Skin of body (tissue), 2 donors: Measurements from ENCODE around the gene BCR. TPM values are rescaled to one million over a fixed set of nuclear protein-coding genes. Genes with fewer than 3 reads are reported as not detected.

Experiments
- DNase-seq: peaks from one replicate; lab custom pipeline; 2025; lab: John Stamatoyannopoulos, UW
- total RNA-seq: library from RNA; depleted of rRNA; stranded (reverse); fragments of >200 nt; gene quantifications from one replicate; pipeline ENCODE4 v1.2.3, GENCODE V29; 2014

BCR gene
- total RNA-seq, 1 donor from 2014 or later: 25.1 TPM

DNA sequence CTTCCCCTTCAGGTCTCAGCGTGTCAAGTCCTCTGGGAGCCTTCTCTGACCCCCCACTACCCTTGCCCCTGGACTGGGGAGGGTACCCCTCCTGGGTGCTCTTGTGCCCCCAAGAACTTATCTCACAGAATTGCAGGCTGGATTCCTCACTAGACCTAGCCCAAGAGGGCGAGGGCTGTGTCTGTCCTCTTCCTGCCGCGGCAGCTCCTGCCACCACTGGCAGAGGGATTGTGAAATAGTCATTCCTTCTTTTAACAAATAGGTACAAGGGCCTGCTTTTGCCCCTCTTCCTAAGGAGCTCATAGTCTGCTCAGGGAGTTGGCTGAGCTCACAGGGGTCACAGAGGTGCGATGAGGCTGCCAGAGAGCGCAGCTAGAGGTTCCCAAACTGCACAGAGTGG is 29.5 kb upstream of the BCR start:
- no peak for DNase-seq

DNA sequence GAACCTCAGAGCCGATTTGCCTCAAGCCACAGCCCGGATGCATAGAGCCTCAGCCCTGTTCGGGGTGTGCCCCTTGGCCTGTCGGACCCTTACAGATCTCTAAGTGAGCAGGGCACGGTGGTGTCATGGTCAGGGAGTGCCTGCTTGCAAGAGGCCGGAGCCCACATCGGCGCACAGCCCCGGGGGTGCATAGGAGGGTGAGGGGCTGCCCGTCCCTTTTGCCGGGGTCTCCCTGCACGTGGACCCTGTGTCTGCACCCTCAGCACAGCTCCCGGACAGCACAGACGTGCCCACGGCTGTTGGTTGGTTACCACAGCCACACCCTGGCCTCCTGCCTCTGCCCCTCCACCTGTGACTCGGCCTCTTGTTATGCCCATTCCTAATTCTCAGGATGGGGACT is 28.5 kb upstream of the BCR start:
- no peak for DNase-seq

DNA sequence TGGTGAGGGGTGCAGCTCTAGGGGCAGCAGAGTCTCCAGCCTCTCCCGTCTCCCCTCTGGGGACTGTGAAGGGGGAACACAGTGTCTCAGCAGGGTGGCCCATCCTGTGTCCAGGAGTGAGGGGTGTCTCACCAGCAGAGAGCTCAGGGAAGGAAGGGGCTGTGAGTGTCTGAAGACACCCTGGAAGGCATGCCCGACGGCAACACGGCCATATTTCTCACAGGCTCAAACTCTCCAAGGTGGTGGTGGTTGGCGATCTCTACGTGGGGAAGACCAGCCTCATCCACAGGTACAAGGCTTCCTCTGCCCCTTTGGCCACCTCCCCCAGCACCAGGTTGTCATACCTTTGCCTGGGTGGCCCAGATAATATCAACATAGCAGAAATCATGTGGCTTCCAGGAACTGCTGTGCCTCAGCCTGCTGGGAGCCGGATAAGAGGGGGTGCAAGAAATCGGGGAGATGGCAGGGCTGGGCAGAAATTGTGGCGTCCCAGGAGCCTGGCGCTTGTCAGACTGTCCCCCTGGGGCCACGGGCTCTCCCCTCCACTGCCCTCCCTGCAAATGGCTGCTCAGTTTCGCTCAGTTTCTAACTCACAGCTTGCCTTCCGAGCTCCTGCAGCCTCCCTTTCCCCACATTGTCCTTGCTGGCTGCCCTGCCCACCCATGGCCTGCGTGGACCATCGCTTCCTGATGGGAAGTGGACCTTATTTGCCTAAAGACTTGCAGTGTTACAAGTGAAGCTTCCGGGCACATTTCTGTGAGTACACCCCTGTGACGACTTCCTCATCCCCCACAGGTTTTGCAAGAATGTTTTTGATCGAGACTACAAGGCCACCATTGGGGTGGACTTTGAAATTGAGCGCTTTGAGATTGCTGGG is 27.8 kb upstream of the BCR start:
- no peak for DNase-seq

DNA sequence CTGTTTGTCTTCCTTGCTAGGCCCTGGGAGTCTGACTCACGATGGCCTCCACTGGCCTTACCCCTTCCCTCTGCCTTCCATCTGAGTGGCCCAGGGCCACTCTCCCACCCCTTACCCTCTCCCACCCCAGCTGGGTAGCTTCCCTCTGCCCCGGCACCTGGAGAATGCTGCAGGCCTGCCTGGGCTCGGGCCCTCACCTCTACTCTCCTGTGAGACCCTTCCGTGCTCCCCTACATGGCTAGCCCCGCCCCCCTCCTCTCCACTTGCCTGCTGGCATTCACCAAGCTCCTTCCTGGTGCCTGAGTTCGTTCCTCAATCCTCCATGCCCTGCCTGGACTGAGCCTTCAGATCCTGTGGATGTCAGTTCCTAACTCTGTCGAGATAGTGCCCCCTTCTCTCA is 26.3 kb upstream of the BCR start:
- DNase-seq: no peak

DNA sequence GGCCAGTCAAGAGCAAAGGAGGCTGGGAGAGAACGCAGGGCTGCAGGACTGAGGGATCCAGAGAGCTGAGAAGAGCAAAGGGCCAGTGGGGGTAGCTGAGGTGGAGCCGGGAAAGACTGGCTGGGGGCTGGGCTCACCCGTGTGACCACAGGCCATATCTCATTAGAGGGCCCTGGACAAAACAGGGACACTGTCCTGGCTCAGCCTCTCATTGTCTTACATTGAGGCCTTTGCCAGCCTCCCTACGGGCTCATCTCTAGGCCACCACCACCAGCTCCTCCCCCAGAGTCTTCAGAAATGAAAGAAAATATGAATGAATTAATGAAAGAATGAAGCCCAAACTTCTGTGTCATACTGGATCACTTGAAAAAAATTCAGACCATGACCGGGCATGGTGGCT is 25.8 kb upstream of the BCR start:
- no peak for DNase-seq

DNA sequence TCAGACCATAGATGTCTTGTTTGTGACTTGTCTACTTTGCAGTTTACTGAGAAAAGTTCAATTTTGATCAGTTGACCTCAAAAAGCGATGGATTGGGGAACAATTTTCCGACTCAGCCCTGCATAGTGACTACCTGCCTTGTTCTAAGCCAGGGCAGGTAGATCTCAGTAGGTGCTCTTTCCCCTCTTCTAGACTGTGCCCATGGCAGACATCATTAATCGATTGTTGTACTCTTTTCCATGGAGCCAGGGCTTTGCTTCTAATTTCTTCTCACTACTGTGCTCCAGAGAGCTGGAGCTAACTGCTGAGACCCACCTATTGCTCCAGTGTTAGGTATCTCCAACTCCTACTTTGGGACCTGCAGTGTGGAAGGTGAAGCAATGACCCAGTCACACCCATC is 25.2 kb upstream of the BCR start:
- no peak for DNase-seq

DNA sequence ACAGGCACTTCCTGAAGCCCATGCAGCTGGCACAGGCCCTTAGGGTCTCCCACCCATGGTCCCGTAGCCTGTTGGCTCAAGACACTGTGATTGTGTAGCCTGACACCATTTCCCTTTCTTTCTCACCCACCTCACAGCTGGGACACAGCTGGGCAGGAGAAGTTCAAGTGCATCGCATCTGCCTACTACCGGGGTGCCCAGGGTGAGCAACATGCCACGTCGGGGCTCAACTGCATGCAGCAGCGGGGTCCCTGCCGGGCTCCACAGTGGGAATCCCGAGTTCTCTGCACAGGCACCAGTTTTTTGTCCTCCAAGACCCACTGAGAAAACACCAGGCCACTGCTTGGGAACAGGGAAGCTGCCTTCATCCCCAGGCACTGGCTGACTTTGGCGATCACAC is 24.5 kb upstream of the BCR start:
- no peak for DNase-seq

DNA sequence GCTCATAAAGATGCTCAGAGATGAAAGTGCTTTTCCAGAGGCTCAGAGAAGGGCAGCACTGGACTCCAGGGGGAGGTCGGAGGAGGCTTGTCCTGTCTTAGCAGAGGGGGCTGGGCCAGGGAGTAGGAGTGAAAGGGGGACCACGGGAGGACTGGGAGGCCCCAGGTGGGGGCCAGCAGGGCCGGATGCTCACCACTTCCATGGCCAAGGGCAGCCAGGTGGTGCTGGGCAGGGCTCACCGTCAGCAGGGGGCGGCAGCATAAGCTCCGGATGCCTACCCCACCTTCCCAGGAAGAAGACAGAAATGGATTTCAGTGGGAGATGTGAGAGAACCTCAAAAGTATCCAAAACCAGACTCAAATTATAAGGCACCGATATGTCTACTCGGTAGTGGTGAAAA is 24.0 kb upstream of the BCR start:
- DNase-seq: no peak

DNA sequence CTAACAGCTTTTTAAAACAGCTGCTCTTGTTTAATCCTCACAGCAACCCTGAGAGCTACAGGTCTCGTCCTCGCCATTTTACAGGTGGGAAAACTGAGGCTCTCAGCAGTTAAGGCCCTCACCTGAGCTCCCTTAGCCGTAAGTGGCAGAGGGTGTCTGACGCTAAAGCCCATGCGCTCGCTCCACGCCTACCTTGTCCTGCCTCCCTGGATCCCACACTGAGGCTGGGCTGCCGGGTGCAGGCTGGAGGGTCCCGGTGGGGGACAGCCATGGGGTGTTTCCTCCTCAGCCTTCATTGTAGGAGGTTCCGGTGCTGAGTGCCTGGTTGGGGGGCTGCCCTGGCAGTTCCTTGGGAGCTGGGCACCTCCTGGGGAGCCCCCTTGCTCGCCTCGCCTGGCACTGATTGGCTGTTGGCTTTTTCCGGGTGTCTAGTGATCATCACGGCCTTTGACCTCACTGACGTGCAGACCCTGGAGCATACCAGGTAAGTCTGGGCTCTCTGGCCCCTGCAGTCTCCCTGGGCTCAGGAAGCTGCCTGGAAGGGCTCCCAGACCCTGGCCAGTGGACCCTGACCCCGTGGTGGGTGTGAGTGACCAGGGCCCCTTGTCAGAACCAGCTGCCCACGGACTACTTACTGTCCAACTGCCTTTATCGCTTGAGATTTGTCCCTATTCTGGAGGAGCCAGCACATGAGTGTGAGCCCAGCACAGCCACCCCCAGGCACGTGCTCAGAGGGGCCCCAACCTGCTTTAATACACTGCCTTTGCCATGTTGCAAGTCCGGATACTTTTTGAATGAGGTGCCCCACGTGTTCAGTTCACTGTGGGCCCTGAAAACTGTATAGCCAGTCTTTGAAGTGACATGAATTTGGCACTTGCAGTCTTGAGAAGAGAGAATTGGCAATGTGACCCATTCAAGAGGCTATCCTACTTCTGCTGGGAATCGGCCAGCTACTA is 22.5 kb upstream of the BCR start:
- DNase-seq: no peak

DNA sequence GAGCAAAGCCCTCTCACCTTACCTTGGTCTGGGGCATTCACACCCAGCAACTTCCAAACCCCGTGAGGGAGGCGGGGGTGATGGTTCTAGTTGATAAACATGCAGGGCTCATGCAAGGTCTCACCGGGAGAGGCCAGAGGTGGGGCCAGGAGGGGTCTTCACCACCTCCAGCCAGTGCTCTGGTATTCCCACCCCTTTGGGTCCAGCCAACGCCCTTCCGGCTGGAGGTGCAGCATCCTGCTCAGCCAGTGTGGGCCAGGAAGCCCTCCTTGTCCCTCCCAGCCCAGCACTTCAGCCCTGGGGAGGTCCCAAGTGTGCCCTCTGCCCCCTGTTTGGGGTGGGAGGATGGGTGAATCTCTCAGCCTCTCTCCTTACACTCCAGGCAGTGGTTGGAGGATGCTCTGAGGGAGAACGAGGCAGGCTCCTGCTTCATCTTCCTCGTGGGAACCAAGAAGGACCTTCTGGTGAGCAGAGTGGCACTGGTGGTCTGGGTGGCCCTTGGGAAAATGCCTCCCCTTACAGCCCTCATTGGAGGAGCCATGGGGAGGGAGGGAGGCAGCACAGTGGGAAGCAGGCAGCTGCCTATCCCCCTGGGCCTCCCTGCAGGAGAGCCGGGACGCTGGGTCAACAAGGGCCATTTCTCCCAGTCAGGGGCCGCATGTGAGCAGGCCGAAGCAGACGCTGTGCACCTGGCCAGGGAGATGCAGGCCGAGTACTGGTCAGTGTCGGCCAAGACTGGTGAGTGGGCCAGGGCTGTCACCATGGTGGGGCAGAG is 21.6 kb upstream of the BCR start:
- no peak for DNase-seq

DNA sequence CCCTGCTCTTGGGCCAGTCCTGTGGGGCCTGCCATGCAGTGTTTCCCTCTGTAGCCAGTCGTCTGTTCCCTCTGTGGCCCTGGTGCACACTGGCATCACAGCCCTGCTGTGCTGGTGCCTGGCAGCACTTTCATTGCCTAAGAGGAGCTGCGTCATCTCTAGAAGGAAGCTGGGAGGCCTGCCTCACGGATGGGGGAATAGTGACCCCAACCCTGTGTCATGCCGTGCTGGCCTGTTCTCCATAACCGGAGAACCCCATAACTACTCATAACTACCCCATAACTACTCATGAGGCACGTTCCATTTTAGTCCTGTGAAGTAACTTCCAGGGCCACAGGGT is 21.0 kb upstream of the BCR start:
- no peak for DNase-seq

DNA sequence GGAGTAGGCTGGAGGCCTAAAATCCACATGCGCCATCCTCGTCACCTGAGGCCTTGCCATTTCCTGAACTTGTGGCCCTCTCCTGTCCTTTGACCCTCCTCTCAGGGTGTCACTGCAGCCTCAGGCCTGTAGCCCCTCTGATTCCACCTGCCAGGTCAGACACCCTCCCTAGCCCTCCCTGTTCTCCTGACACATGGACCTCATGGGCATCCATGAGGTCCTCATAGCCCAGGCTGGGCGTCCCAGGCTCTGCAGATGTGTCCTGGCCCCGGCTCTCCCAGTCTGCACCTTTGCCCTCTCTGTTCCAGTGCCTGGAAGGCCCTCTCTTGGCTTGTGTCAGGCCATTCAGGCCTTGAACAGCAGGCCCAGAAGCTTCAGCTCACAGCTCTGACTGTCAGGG is 19.3 kb upstream of the BCR start:
- DNase-seq: no peak

DNA sequence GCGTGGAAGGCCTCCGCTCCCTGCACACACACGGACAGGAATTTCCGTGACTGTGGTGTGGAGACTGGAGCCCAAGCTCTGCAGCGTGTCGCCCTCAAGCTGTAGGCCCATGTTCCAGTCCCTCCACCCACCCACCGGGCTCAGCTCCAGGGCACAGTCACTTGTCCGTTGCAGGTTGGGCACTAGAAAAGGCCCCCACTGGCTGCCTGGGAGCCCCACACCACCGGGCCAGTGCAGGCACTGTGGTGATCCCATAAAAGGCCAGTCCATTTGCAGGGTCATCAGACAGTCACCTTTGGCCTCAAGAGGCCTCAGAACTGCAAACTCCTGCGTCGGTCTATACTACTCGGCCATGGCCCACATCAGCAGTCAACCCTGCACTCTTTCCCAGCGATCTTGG is 18.7 kb upstream of the BCR start:
- no peak for DNase-seq

DNA sequence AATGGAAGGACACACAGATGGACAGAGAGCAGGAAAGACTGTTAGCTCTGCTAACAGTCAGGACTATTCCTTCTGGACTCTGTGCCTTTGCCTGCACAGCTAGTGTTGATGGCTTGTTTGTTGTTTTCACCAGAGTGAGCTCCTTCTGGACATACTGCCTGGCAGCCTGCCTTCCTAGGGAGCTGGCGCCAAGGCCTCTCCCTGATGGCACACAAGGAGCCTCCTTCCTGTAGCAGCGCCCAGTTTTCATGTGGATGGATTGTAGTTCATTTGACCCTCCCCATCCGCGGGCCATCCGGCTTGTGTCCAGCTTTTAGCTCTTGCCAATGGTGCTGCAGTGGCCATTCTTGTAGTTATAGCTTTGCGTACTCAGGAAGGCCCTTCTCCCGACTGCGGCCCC is 16.6 kb upstream of the BCR start:
- DNase-seq: no peak

DNA sequence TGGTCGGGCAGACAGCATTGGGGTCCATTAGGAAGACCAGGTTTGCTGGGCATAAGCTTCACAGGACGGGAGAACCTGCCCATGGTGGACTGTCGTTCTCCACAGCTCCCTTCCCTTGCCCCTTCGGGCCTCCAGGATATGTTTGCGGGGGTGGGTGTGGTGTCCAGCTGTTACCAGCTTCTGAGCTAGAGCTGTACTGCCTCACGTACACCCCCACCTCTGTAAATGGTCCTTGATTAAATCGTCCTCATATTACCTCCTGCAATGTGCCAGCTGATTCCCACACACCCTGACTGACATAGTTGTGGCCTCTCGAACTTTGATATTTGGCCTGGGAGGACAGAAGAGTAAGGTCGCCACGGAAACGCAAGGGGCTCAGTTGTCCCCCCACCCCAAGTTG is 16.2 kb upstream of the BCR start:
- no peak for DNase-seq

DNA sequence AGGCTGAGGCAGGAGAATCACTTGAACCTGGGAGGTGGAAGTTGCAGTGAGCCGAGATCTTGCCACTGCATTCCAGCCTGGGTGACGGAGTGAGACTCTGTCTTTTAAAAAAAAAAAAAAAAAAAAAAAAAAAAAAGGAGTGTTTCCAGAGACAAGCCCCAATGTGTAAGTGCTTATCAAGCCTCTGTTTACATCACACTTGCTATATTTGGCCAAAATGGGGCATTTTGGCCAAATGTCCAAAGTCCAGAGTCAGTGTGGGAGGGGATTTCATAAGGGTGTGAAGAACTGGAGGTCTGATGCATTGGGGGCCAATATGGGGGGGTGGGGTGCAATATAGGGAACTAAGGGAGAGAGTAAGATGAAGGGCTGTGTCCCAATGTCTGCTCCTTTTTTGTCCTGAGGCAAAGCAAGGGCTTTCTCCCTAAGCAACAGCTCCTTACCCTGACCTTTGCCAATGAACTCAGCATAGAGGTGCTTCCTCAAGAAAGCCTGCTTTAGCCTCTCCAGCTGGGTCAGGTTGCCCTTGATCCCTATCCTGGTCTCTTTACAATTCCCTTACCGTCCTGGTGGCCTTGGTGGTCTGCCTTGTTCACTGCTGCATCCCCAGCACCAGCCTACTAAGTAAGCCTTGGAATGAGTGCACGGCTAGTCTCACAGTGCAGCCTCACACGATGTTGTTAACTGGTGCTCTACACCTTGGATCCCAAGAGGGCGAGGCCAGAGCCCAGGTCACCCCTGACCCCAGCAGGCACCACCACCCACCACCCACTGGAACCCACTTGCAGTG is 14.1 kb upstream of the BCR start:
- DNase-seq: no peak

DNA sequence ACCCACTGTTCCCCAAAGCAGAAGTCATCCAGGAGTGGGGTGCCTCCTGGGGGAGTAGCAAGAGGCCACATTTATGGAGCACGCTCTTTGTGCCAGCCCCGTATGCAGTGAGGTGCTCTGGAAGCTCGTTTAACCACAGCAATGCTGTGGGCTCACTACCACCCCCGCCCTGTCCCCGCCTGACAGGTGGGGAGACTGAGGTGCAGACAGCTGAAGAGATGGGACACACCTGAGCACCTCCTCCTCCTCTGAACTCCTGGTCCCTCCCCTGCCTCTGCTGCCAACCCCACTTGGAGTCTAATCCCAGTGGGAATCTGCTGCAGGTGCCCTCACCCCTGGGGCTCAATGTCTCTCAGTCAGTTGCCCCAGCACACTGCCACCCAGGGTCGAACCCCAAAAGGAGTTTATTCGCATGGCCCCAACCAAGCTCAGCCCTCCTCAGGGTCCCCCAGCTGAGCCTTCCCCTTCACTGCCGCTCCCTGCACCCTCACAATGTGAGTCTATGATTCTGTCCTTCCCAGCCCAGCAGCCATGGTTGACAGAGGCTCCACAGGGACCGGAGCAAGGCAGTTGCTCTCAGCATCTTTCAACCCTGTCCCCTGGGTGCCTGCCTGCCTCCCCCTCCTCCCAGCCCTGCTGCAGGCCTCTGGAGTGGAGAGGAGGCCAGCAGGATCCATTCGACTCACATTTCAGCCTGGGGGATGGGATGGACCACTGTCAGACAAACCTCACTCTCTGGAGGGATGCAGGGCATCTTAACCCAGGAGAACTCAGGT is 13.3 kb upstream of the BCR start:
- DNase-seq: no peak

DNA sequence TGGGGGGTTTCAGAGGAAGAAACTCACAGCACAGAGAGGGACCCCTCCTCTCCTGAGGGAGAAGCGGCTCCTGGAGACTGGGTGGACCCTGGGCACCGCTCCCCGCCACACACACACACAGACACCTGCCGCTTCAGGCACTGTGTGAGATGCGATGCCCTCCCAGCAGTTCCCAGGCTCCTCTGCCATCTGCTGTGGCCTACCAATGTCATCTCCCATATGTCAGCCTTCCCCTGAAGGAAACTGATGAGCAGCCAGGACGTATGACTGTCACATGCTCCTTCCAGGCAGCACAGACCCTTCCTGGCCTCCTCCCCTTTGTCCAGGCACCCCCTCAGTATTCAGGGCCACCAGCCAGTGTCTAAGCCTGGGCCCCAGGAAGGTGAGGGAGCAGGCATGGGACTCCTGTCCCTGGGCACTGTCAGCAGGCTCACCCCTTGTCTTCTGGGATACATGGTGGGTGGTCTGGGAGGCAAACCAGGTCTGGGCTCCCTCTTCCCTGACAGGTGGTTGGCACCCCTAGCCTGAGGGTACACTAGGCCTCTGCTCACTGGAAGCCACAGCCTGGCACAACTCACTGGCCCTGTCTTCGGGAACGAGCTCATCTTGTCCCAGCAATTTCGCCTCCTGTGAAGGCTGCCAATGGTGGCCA is 11.8 kb upstream of the BCR start:
- no peak for DNase-seq

DNA sequence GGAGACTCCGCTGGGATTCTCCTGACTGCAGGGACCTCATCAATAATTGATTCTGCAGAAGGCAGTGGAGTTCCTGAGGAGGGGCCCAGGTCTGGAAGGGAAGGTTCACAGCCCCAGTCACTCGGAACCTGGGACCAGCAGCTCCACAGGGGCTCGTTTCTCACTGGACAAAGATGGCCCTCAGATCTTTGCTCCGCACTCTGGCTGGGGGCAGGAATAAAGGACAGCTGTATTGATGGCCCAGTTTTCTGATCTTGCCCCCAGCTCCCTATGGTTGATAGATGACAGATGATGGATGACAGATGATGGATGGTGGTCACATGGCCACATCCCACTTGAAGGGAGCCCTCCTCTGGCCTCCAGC is 11.3 kb upstream of the BCR start:
- DNase-seq: no peak
